ENCODE measurements around the gene MRPL40.
A peak's percentile ranks its signal among the peaks of the same experiment; 100 is the strongest.

The MRPL40 gene

DNA sequence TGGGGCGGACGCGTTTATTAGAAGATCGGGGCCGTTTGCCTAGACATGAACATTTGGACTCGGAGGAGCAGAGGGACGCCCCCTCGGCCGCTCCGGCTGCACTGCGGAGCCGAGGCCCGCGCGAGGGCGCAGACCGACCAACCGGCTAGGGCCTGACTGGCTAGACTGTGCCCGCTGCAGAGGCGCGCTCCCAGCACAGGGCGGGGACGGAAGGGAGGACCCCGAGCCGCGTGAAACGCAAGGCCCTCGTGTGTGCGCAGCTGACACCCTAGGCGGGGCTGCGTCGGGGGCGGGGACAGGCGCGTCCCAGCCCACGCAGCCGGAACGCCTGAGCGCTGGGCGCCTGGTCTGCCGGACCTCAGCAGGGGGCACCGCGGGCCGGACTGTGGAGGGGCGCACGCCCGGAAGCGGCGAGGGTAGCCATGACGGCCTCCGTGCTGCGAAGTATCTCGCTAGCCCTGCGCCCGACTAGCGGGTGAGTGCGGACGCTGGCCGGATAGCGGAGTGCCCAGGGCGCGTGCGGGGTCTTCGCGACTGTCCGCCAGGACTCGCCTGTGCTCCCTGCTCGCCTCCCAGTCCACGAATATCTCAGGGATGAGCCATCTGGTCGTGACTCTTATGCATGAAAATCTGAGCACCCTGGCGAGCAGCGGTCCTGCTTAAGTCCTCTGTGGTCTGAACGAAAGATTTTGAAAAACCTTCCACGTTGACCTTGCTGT is at the start of gene MRPL40:
Gene MRPL40 (plus strand): TSS at position 413 of the 719 bp plus-strand sequence. CDS start 10 bp downstream, at position 423.
- H3K4me3 Mint-ChIP-seq = peak within 1 kb of the TSS; percentile 92 to 98
- no peaks in the 10 kb centered on the region for H3K27me3 Mint-ChIP-seq
- no peaks in the 10 kb centered on the region for H3K9me3 Mint-ChIP-seq
- H3K27ac Mint-ChIP-seq = peak within 1 kb of the TSS; percentile 99
- H3K36me3 Mint-ChIP-seq = peaks cover 9 to 27% of the 10 kb centered on the region in 2 donors
- DNase-seq (peak; percentile 93), ATAC-seq (replicated peaks) (peak; percentile 88 to 90)
- peaks cover 28 to 67% of the 10 kb centered on the region in 2 donors for H3K4me1 Mint-ChIP-seq

DNA sequence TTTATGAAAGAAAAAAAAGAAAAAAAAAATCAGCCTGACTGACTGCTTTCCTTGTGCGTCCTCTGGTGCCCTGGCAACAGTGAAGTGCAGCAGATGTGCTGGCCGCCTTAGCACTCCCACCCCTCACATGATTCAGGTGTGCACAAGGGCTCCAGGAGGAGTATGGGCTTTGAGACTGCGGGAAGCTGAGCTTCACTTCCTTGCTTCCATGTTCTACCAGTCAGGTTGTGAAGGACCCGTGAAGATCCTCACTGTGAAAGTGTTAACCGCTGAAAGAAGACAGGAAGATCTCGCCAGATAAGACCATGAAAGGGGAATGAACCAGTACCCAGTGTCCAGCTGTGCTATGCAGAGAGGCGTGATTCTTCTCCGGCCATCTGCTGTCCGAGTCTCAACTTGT is 49.1 kb upstream of the MRPL40 start:
- no peaks in the 10 kb centered on the region for H3K9me3 Mint-ChIP-seq
- DNase-seq (no peak), ATAC-seq (replicated peaks) (no peak)
- no peak overlapping the region for H3K27ac Mint-ChIP-seq
- no peak overlapping the region for H3K4me3 Mint-ChIP-seq
- peaks cover 30 to 50% of the 10 kb centered on the region in 2 donors for H3K36me3 Mint-ChIP-seq
- no peaks in the 10 kb centered on the region for H3K27me3 Mint-ChIP-seq
- no peaks in the 10 kb centered on the region for H3K4me1 Mint-ChIP-seq

DNA sequence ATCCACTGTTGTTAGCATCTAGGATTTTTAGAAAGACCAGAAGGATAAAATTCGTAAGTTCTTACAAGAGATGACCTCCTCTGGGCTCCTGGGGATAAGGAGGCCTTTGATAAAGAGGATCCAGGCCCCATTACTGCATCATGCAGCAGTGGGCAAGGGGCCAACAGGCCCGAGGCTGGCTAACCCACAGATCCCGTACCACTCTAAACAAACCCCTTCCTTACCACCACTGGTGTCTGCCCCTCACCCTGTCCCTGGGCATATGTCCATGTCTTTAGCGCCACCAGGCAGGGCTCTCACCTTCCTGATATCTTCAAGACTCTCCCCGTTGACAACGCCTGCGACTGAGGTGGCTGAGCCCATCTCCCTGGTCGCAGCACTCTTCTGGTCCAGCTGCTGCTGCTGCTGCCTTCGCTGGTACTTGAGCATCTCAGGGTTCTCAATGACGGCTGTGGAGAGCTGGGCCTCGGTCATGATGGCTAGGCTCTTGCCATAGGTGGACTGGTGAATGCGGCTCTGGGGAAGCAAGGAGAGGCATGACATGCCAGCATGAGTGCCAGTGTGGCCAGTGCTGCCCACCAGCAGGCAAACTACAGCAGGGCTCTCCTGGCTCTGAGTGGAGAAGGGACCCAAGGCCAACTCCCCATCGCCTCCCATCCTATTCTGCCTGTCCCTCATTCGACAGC is 47.0 kb upstream of the MRPL40 start:
- Mint-ChIP-seq H3K9me3 (no peaks in the 10 kb centered on the region), H3K4me1 (no peaks in the 10 kb centered on the region), H3K27ac (no peak overlapping the region), H3K27me3 (no peaks in the 10 kb centered on the region), H3K36me3 (peaks cover 37 to 56% of the 10 kb centered on the region in 2 donors), H3K4me3 (no peak overlapping the region)
- ATAC-seq (replicated peaks) (no peak), DNase-seq (no peak)

DNA sequence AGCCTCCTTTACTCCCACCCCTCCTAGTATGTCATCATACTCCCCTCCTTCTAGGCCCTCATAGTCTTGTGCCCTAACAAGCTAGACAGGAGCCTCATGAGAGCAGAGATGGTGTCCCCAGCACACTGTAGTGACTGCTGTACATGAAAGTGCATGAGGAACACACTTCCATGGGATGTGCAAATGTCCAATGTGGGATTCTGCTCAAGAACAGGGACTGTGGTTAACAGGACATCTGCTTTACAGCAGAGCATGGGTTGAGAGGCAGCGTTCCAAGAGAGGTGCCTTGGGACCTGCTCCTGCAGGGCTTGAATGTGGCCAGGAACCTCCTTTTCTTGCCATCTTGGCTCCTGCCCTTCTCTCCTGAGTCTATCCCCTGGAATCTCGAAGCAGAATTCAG is 46.1 kb upstream of the MRPL40 start:
- ATAC-seq (replicated peaks) (no peak), DNase-seq (no peak)
- no peaks in the 10 kb centered on the region for H3K4me1 Mint-ChIP-seq
- H3K9me3 Mint-ChIP-seq = no peaks in the 10 kb centered on the region
- peaks cover 42 to 58% of the 10 kb centered on the region in 2 donors for H3K36me3 Mint-ChIP-seq
- no peak overlapping the region for H3K4me3 Mint-ChIP-seq
- H3K27me3 Mint-ChIP-seq = no peaks in the 10 kb centered on the region
- H3K27ac Mint-ChIP-seq = no peak overlapping the region

DNA sequence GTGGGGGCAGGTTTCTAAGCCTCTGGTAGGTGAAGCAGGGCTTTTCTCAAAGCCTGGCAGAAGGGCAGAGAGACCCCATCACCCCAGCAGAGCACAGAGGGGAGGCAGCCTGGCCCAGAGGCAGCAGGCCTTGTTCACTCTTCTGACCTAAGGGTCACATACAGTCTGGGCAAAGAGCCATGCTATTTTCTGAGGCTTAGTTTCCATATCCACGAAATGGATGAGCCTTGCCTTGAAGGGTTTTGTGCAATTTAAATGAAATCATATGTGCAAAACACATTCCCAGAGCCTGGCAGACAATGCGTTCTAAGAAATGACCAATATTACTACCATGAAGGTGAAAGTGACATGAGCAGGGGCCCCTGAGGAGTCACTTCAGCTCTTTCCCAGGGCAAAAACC is 45.3 kb upstream of the MRPL40 start:
- Mint-ChIP-seq H3K9me3 (no peaks in the 10 kb centered on the region), H3K27ac (no peak overlapping the region), H3K4me3 (no peak overlapping the region), H3K4me1 (no peaks in the 10 kb centered on the region), H3K36me3 (peaks cover 39 to 54% of the 10 kb centered on the region in 2 donors), H3K27me3 (no peaks in the 10 kb centered on the region)
- DNase-seq (no peak), ATAC-seq (replicated peaks) (no peak)

DNA sequence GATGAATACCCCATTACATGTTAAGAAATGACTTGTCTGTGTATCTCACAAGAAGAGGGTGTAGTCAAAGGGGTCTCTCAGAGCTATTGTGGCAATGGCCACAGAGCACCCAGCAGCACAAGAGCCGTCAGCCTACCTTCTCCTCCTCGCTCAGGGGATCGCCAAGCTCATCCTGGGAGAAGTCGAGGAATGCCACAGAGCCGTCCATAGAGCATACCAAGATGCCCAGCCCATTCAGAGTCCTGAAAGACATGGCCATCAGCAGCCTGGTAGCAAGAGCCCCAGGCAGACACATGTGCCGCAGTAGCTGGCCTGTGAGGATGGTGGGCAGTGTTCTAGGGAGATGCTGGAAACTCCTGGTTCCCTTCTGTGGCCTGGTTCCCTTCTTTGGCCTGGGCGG is 44.8 kb upstream of the MRPL40 start:
- Mint-ChIP-seq H3K36me3 (peaks cover 36 to 49% of the 10 kb centered on the region in 2 donors), H3K9me3 (no peaks in the 10 kb centered on the region), H3K4me1 (no peaks in the 10 kb centered on the region), H3K4me3 (no peak overlapping the region), H3K27me3 (no peaks in the 10 kb centered on the region), H3K27ac (no peak overlapping the region)
- DNase-seq (no peak), ATAC-seq (replicated peaks) (no peak)

DNA sequence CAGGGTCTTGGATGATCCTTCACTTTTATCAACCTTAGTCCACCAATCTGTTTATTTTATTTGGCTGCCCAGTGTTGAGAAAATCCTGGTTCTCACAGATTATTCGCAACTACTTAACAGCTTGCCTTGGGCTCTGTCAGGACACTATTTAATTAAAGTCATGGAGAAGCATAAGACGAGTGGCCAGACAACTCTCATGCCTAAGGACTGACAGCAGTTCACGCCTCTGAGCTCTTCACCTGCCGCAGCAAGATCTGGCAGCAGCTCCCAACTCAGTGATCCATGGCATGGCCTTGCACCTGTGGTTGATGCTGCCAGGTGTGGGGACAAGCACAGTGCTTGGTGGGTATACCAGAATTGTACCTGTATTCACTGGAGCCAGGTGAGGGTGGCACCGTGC is 38.6 kb upstream of the MRPL40 start:
- Mint-ChIP-seq H3K36me3 (peaks cover 30 to 46% of the 10 kb centered on the region in 2 donors), H3K9me3 (no peaks in the 10 kb centered on the region), H3K4me3 (no peak overlapping the region), H3K27me3 (no peaks in the 10 kb centered on the region), H3K27ac (no peak overlapping the region), H3K4me1 (peaks cover 0 to 2% of the 10 kb centered on the region in 2 donors)
- ATAC-seq (replicated peaks) = no peak
- DNase-seq = no peak

DNA sequence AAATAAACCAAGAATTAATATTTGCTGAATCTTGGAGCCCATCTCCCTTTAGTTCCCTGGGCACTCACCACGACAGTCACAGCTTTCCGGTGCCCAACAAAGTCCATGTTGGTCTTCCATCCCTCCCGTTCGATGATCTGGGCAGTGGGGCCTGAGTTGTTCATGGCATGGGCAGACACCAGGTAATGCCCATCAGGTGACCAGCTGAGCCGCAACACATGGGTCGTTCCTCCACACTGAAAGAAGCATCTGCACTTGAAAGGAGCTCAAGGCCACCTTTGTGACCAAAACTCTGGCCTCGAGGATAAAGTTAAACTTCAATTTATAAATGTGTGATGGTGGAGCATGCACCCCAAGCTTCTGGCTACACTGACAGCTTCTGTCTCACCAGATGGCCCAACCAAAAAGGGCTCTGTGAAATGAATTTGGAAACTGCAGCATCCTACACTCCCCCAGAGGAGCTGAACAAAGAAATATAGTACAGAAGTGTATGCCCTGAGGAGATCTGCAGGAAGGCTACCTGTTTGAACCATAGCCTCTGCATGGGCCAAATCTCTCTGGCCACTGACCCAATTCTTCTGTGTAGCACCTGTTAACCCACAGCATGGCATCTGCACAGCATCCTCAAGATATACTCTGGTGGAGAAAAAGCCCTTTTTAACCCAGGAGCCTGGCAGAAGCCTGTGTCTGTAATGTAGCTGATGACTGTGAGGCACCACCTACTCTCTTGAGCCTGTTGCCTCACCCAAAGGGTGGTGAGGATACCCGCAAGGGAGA is 37.9 kb upstream of the MRPL40 start:
- DNase-seq (no peak), ATAC-seq (replicated peaks) (no peak)
- Mint-ChIP-seq H3K4me1 (peaks cover 0 to 2% of the 10 kb centered on the region in 2 donors), H3K27ac (no peak overlapping the region), H3K4me3 (no peak overlapping the region), H3K36me3 (peaks cover 33 to 47% of the 10 kb centered on the region in 2 donors), H3K27me3 (no peaks in the 10 kb centered on the region), H3K9me3 (no peaks in the 10 kb centered on the region)

DNA sequence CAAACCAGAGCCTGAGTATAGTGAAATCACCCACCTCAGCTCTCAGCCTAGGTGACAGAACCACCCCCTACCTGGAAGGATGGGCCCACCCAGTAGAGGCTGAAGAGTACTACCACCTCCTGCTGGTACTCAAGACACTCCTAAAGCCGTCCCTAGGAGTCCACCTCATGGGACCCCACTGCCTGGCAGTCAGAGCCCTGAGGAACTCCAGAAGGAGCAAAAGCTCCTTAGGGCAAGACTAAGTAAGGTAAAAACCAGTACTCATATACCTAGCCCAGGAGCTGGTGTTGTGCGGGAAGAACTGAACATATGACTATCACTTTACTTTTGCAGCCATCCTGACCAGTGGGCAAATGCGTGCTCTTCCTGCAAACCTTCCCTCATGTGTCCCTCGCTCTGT is 37.1 kb upstream of the MRPL40 start:
- Mint-ChIP-seq H3K9me3 (no peaks in the 10 kb centered on the region), H3K4me1 (peaks cover 0 to 2% of the 10 kb centered on the region in 2 donors), H3K4me3 (no peak overlapping the region), H3K27ac (no peak overlapping the region), H3K36me3 (peaks cover 32 to 49% of the 10 kb centered on the region in 2 donors), H3K27me3 (no peaks in the 10 kb centered on the region)
- ATAC-seq (replicated peaks) = no peak
- DNase-seq = no peak

DNA sequence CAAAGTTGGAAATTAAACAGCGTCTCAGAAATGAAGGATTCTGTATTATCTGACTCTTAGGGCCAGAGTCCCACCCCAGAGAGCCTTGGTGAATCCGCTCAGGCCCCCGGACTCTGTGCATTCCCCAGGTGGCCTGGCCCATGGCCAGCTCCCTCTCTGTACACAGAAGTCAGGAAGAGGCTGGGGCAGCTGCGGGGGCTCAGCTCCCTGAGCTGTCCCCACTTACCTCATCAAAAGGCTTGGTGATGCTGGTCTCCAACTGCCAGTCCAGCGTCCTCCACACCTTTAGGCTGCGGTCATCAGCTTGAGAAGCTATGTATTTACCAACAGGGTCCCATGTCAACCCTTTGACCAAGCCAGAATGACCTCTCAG is 35.8 kb upstream of the MRPL40 start:
- ATAC-seq (replicated peaks) (no peak), DNase-seq (no peak)
- Mint-ChIP-seq H3K27me3 (no peaks in the 10 kb centered on the region), H3K9me3 (no peaks in the 10 kb centered on the region), H3K4me1 (peaks cover 0 to 2% of the 10 kb centered on the region in 2 donors), H3K27ac (no peak overlapping the region), H3K4me3 (no peak overlapping the region), H3K36me3 (peaks cover 36 to 57% of the 10 kb centered on the region in 2 donors)

DNA sequence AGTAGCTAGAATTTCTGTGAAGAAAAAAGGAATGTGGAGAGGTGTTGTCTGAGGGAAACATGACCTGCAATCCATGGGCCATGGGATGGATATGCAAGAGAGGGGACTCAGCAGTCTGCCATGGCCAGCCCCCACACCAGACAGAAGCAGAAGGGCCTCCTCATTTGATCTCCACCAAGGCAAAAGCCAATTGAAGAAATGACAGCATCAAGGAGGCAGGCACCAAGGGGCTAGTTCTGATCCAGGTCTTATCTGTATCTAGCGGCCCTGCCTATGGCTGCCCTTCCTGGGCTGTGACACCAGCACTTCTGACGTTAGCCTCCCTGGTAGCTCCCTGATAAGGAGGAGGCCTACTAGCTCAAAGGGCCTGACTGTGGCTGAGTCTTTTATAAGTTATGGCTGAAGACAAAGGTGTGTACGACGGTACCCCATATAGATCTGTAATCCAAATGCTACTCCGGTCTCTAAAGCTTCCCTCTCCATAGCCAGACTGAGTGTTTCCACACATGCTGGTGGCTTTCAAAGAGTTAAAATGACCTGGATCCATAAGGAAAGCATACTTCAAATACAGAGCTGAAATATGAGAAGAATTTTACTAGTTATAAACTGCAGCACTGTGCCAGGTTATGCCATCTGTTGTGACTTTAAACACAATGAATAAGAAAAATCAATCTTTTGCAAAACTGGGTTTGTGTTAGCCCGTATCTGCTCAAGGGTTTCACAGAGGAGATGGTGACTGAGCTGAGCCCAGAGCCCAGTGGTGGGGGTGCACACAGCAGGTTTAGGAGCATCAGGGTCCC is 35.2 kb upstream of the MRPL40 start:
- Mint-ChIP-seq H3K27ac (no peak overlapping the region), H3K36me3 (peaks cover 39 to 60% of the 10 kb centered on the region in 2 donors)
- DNase-seq = no peak

DNA sequence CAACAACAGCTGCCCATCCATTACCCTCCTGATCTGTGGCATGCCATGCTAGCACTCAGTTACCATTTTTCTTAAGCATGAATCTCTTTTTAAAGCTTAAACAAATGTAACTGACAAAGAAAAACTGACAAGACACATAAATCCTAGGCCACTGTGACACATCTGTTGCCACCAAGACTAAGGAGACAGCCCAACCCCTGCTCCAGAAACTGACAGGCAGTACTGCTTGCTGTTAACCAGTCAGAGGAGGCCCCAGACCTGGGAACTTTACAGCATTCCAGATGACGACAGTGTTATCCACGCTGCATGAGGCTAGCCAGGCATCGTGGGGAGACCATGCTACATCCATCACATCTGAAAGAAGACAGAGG is 34.6 kb upstream of the MRPL40 start:
- no peak overlapping the region for H3K27ac Mint-ChIP-seq
- H3K36me3 Mint-ChIP-seq = peaks cover 37 to 58% of the 10 kb centered on the region in 2 donors

More for the DNA sequence above, 35.2 kb upstream of the MRPL40 start:
- no peak for ATAC-seq (replicated peaks)
- Mint-ChIP-seq H3K4me3 (no peak overlapping the region), H3K4me1 (peaks cover 0 to 2% of the 10 kb centered on the region in 2 donors), H3K9me3 (no peaks in the 10 kb centered on the region), H3K27me3 (no peaks in the 10 kb centered on the region)

DNA sequence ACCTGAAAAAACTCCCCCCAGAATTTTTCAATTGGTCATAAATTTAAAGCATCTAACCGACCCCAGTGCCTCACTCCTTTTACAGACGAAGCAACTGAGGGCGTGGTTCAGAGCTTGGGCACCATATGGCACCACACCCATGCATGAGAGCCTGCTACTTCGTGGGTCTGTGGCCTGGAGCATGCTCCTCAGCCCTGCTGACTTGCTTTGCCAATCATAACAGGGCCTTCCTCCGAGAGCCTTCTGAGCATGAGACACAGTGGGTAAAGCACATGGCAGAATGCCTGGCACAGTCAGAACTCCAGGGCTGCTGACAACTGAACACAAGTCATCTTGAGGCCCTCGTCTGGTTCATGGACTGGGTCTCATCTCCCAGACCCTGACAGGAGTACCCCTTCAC is 34.1 kb upstream of the MRPL40 start:
- no peaks in the 10 kb centered on the region for H3K27me3 Mint-ChIP-seq

More for the DNA sequence above, 34.6 kb upstream of the MRPL40 start:
- DNase-seq = no peak
- no peak for ATAC-seq (replicated peaks)
- H3K4me1 Mint-ChIP-seq = peaks cover 0 to 2% of the 10 kb centered on the region in 2 donors
- H3K9me3 Mint-ChIP-seq = no peaks in the 10 kb centered on the region
- no peaks in the 10 kb centered on the region for H3K27me3 Mint-ChIP-seq
- no peak overlapping the region for H3K4me3 Mint-ChIP-seq

DNA sequence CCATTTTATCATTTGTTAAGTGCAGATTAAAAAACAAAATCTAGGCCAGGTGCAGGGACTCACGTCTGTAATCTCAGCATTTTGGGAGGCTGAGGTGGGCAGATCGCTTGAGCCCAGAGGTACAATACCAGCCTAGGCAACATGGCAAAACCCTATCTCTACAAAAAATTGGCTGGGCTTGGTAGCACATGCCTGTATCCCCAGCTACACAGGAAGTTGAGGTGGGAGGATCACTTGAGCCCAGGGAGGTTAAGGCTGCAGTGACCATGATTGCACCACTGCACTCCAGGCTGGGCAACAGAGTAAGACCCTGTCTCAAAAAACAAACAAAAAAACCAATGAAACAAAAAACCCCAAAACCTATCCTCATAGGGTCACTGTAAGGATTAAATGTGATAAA is 33.7 kb upstream of the MRPL40 start:
- Mint-ChIP-seq H3K4me1 (peaks cover 0 to 2% of the 10 kb centered on the region in 2 donors), H3K9me3 (no peaks in the 10 kb centered on the region), H3K4me3 (no peak overlapping the region), H3K27me3 (no peaks in the 10 kb centered on the region), H3K36me3 (peaks cover 34 to 52% of the 10 kb centered on the region in 2 donors), H3K27ac (no peak overlapping the region)
- ATAC-seq (replicated peaks) (no peak), DNase-seq (no peak)

More for the DNA sequence above, 34.1 kb upstream of the MRPL40 start:
- Mint-ChIP-seq H3K4me1 (peaks cover 0 to 2% of the 10 kb centered on the region in 2 donors), H3K36me3 (peaks cover 34 to 56% of the 10 kb centered on the region in 2 donors), H3K27ac (no peak overlapping the region), H3K4me3 (no peak overlapping the region), H3K9me3 (no peaks in the 10 kb centered on the region)
- DNase-seq = no peak
- ATAC-seq (replicated peaks) = no peak

Data from stimulated activated naive B cell treated with anti-CD40 and anti-IgM and Interleukin-4, amounts not matched to agents 10 μg/mL and 1 μg/mL and 100 μg/mL, for 72 hours (primary cell).